GM18508 (cell line): ENCODE results near the gene PPP1R37.

Experiments used
- ATAC-seq: cut with Tn5 transposase; IDR thresholded peaks from one replicate; pipeline ENCODE4 v1.9.1; 2021; ENCODE audit warnings: moderate number of reproducible peaks; ENCODE audit not compliant: insufficient read depth, unreplicated experiment

Gene PPP1R37

DNA sequence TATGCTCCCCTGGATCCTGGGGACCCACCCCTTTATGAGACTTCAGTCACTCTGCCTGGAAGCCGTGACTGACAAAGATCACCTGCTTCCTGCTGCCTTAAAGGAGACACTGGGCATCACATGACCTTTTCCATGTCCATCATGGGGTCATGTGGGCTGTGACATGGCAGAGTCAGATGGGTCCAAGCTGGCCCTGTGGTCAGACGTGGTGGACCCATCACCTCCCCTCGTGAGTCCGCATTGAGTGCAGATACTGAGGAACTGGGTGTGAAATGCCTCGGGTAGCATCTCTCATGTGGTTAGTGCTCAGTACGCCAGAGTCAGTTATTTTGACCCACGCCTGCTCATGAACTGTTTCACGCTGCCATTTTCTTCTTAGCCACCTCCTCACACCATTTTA lies 40.7 kb downstream of the PPP1R37 start:
- no peak for ATAC-seq

DNA sequence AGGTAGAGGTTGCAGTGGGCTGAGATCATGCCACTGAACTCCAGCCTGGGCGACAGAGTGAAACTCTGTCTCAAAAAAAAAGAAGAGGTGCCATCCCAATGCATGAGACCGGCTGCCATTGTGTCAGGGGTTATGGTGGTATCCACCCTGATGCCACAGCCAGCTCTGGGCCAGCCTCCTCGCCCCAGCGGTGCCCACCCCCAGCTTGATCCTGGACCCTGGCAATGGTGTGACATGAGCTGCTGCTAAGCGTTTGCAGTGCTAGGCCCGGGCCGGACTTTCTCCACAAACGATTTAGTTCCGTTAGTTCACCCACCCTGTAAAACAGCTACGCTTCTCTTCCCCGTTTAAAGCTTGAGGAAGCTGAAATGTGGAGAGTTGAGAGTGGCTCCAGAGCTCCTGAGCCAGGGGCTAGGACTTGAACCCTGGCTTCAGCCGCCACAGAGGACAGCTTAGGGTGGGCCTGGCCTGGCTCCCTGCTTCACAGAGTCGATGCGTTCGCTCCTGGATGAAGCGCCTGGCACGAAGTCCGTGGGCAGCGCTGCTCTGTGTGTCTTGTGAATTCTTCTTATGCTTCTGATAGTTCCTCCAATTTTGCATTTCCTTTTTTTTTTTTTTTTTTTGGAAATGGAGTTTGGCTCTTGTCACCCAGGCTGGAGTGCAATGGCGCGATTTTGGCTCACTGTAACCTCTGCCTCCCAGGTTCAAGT lies 42.4 kb downstream of the PPP1R37 start:
- no peak for ATAC-seq

DNA sequence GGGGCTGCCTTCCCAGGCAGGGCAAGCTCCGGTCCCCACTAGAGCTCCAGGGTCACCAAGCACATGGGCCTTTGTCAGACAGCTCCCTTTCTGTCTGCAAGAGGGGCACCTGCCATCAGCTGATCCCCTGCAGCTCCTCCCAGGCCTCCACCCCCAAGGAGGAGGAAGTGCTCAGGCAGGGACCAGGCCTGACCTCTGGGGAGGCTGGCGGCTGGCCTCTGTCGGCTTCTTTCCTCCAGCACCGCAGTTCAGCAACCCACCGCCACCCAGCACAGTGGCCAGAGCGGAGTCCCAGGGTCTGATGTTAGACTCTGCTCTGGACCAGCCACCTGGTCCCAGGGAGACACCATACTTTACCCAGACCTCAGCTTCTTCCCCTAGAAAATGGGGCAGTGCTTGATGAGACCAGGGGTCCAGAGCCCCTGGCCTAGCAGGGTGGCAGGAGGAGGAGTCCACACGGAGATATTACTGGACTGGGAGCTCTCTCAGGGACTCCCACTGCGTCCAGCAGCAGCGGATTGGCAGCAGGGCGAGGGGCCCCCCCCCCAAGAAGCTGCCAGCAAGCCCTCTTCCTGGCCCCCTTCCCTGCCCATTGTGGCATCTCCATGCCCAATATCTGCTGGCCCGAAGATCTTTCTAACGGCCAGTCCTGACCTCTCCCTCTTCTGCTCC lies 43.7 kb downstream of the PPP1R37 start:
- no peak for ATAC-seq

DNA sequence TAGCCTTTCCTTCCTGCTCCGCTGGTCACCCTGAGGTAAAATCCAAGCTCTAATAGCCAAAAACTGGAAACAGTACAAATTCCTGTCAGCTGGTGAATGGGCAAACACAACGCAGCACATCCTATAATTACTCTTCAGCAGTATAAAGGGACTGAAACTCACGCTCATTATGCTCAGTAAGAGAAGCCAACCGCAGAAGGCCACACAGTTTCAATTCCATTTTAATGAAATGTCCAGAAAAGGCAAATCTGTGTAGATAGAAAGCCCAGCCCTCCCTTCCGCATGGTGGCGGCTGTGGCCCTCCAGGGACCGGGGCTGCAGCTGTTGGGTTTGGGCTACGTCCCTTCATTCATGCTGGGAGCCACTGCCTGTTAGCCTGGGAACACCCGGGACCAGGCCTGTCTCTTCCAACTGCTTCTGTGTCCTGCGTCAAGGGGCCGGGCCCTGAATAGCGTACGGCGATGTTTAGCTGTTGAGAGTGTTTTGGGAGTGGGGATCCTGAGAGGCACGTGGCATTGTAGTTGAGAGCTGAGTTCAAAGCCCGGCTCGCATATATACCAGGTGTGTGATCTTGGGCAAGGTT lies 44.3 kb downstream of the PPP1R37 start:
- peak; percentile 52 for ATAC-seq

DNA sequence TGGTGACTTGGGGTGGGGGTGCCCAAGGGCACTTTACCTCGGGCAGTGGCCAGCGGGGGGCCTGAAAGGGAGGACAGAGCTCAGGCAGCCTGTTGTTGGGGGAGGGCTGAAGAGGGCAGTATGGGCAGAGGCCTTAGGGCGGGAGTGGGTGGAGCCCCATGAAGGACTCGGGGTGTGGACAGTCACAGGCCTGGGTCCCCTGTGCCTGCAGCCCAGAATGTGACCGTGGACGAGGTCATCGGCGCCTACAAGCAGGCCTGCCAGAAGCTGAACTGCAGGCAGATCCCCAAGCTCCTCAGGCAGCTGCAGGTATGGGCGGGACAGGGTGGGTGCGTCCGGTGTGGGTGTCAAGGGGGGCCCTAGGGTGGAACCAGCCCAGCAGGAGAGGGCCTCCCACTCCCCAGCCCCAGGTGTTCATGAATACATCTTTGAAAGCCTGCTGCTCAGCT lies 45.3 kb downstream of the PPP1R37 start:
- ATAC-seq: no peak

DNA sequence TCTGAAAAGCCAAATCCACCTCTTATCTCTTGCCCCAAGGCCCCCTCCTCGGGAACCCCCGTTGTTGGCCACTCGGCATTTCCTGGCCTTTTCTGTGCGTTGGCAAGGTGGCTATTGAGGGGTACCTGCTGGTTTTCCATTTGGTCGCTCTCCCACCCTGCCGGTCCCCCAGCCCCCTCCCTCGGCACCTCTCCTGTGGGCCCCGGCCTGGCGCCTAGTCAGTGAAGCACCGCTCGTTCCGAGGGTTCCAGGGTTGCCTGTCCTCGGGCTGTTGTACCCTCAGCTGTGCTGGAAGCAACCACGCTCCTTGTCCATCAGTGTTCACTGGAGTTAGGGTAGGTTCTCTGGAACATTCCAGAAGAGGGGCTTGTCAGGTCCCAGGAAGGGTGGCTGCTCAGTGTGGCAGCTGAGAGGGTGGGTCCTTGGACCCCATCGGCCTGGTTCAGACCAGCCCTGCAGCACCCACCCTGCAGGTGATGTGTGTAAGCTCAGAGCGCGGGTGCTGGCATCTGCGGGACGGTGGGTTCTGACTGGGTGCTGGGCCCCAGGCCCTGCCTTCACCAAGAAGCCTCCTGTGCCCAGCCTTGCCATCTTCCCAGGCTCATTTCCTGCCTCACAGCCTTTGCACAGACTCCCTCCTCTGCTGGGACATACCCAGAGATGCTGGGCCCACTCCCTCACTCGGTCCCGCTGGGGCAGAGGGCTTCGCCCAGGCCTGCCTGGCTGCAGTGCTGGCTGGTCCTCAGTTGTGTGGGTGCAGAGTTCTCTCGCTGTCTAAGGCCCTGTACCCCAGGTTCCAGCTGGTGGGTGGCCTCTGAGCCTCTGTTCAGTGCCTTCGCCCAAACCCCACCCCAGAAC lies 46.5 kb downstream of the PPP1R37 start:
- no peak for ATAC-seq

DNA sequence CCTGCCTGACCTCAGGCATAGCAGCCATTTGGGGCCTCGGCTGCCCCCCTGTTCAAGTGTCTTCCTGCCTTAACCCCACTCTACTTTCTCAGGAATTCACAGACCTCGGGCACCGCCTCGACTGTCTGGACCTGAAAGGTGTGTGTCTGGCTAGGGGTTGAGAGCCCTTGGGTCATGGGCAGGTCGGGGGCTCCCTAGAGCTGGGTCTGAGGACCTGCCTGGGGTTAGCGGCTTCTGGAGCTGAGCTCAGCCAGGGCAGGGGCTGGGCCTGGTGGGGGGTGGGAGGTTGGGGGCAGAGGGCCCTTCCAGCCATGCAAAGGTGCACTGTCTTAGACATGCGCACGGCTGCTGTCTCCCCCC lies 47.1 kb downstream of the PPP1R37 start:
- no peak for ATAC-seq

DNA sequence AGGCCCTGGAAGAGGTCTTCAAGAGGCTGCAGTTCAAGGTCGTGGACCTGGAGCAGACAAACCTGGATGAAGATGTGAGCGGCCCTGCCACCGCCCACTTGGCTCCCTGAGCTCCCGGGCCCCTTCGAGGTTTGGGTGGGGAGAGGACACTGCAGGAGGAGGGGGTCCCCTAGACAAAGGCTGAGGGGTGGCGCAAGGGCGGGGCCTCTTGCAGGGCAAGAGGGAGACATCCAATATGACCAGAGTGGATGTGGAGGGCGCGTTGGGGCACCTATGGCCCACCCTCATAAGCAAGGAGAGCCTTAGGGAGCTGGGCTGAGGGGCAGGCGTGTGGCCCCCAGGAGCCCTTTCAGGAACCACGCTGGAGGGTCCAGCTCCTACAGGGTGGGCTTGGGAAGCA lies 47.6 kb downstream of the PPP1R37 start:
- no peak for ATAC-seq

DNA sequence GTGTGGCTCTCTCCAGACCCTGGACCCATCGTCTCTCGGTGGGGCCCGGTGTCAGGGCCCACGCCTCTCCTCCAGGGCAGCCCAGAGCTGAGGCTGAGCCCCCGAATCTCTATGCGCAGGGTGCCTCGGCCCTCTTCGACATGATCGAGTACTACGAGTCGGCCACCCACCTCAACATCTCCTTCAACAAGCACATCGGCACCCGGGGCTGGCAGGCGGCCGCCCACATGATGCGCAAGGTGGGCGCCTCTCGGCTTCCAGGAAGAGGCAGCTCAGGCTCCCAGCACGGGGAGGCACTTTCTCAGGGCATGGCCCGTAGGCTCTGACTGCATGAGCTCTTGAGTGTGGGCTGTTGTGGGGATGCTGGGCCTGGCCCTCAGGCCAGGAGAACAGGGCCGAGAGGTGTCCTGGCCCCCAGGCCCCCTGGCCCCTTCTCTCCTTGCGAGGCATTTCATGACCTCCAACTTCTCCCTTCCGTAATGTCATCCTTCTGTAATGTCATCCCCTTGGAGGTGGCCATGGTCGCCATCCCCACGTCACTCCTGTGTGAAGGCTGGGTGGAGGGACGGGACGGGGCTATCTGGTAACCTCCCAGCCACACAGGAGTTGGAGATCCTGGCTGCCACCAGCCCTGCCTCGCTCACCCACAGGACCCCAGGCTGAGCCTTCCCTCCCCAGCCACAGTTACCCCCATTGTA lies 48.4 kb downstream of the PPP1R37 start:
- no peak for ATAC-seq

DNA sequence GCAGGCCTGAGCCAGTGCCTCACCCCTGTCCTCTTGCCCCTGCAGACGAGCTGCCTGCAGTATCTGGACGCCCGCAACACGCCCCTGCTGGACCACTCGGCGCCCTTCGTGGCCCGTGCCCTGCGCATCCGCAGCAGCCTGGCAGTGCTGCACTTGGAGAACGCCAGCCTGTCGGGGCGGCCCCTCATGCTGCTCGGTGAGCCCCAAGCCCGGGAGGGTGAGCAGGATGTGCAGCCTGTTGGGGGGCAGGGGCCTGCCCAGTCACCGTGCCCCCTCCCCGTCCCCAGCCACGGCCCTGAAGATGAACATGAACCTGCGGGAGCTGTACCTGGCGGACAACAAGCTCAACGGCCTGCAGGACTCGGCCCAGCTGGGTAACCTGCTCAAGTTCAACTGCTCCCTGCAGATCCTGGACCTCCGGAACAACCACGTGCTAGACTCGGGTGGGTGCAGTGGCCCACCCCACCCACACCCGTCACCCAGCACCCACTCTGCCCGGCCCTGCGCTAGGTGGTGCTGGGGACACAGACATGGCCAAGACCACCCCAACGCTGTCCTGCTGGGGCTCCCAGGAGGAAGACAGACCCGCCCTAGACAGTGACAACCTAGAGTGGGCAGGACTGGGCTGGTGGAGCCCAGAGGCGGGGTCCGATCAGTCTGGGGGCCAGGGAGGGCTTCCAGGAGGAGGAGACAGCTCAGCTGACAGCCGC lies 49.2 kb downstream of the PPP1R37 start:
- no peak for ATAC-seq

DNA sequence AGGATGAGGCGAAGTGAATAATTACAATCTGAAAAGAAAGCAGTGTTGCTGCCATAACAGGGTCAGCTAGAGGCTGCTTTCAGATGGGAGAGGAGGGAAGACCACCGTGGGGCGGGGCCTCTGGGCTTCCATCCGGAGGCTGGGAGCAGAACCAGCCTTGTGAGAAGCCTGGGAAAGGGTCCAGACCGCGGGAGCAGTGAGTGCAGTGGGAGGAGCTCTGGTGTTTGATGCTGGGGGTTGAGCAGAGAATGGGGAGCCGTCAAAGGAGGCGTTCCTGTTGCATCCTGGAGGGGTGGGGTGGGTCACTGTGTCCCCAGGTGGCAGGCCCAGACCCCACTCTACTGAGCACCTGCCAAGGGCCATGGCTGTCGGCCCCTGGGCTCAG lies 49.7 kb downstream of the PPP1R37 start:
- ATAC-seq: no peak

DNA sequence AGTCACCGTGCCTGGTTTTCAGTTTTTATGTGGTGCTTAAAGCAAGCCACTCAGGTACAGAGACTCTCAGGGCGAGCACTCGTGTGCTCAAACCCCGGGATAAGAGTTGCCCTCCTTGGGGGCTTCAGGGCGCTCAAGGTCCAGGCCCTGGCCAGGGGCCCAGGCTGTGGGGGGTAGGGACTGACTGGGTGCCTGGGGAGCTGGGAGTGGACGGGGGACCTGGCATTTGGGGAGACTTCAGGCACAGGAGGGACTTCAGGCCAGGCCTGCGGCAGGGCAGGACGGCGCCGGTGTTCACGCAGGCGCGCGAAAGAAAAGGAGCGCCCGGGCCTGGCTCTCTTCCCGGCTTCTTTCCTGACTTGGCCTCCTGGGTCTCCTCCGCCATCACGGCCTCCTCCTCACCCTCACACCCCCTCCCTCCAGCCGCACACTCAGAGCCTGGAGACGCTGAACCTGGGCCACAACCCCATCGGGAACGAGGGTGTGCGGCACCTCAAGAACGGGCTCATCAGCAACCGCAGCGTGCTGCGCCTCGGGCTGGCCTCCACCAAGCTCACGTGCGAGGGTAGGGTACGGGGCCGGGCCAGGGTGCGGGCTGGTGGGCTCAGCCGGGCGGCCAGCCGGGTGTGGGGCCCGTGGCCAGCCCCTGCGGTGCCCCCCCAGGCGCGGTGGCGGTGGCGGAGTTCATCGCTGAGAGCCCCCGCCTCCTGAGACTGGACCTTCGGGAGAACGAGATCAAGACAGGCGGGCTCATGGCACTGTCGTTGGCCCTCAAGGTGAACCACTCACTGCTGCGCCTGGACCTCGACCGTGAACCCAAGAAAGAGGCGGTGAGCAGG lies 51.7 kb downstream of the PPP1R37 start:
- no peak for ATAC-seq

DNA sequence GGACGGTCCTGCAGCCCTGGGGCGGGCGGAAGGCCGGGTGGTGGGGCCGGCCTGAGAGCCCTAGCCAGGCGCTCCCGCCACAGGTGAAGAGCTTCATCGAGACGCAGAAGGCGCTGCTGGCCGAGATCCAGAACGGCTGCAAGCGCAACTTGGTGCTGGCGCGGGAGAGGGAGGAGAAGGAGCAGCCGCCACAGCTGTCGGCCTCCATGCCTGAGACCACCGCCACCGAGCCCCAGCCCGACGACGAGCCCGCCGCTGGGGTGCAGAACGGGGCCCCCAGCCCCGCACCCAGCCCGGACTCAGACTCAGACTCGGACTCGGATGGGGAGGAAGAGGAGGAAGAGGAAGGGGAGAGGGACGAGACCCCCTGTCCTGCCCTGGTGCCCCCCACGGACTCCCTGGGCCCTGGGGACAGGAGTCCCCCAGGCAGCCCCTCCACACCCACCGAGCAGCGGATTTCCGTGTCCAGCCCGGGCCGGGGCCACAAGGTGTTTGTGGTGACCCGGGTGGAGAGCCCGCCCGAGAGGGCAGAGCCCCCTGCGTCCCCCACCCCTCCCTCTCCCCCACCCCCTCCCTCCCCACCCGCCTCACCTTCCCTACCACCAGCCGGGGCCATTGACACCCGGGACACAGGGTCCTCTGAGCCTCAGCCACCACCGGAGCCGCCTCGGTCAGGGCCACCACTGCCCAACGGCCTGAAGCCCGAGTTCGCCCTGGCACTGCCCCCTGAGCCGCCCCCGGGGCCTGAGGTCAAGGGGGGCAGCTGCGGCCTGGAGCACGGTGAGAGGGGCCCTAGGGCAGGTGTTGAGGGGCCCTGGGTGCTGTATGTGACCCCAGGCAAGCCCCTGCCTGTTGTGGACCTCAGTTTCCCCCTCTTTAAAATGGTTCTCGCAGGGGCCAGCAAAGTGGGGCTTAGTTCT lies 52.6 kb downstream of the PPP1R37 start:
- no peak for ATAC-seq

DNA sequence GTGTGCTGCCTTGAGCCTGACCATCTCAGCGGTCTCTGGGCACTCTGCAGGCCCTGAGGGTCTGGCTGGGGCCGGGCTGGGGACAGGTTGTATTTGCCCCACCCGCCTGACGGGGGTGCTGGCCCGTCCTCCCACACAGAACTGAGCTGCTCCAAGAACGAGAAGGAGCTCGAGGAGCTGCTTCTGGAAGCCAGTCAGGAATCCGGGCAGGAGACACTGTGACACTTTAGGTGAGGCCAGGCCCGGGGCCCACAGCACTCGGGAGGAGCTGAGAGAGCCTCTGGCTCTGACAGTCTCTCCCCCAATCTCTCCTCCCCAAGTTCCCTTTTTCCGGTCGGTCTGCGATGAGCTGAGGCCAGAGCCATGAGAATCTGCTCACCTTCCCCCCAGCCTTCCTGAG lies 53.3 kb downstream of the PPP1R37 start:
- ATAC-seq: no peak

DNA sequence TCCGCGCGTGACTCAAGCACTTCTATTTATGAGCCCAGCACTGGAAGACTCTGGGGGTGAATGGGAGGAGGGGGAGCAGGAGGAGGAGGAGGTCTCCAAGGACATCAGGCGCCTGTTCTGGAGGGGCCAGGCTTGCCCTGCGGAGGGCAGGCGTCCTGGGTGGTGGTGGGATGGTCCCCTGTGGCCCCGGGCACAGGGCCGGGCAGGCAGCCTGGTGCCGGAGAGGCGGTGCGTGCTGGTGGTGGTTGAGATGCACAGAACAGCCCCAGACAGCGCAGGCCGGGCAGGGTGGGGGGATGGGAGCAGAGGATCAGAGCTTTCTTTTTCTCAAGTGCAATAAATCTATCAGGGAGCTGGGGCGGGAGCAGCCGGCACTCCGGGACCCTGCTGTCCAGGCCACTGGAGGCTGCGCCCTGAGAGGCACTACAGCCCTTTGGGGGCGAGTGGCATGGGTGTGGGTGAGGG lies 53.8 kb downstream of the PPP1R37 start:
- ATAC-seq: no peak

DNA sequence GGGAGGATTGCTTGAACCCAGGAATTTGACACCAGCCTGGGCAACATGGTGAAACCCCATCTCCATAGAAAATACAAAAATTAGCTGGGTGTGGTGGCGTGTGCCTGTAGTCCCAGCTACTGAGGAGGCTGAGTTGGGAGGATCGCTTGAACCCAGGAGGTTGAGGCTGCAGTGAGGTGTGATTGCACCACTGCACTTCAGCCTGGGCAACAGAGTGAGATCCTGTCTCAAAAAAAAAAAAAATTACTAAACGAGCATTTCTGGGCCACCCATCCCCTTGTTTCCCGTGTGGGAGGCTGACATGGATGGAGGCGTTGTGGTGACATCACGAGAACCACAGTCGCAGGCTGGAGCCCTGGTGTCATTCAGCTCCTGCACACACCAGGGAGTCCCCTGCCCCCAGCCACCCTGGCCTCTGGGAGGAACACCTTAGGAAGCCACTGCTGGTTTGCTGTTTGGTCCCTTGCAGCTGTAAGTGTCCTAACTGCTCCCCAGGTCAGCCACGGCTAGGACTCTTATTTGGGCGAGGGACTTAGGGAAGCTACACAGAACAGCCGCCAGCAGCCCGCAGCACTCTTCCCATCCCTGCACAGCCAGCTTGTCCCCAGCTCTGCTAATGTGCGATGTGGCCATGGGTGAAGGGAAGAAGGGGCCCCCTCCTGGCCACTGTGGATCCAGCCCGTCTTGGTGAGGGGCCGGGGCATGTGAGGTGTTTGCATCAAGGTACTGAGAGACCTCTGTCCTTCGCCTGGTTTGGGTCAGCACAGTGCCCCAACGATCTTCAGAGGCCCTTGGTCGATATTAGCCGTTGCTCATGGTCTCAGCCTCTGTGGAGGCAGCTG lies 55.1 kb downstream of the PPP1R37 start:
- no peak for ATAC-seq

DNA sequence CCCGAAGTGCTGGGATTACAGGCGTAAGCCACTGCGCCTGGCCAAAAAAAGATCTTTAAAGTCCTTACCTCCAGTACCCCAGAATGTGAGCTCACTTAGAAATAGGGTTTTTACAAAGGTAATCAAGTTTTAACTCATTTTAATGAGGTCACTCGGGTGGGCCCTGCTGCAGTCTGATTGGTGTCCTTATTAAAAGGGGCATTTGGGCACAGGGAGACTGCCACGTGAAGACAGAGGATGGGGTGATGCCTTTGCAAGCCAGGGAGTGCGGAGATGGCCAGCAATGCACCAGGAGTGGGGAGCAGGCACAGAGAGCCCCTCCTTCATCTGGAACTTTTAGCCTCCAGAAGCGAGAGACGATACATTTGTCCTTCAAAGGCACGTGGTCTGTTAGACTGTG lies 56.1 kb downstream of the PPP1R37 start:
- no peak for ATAC-seq
